Neural progenitor cell (in vitro differentiated cells): Measurements from ENCODE around the gene FAM219A.

Experiments
- CTCF ChIP-seq: fragments of 200-600 bp; sonication (generic); IDR thresholded peaks from 2 replicates; pipeline ENCODE4 v1.5.1; 2017; ENCODE audit warnings: antibody characterized with exemption, mild to moderate bottlenecking
- EZH2 ChIP-seq: fragments of 200-600 bp; sonication (generic); IDR thresholded peaks from 2 replicates; pipeline ENCODE4 v1.6.1; 2017; ENCODE audit warnings: antibody characterized with exemption, mild to moderate bottlenecking, moderate library complexity
- EZH2phosphoT487 ChIP-seq: fragments of 200-600 bp; sonication (generic); IDR thresholded peaks from 2 replicates; pipeline ENCODE4 v1.6.1; 2017; ENCODE audit warnings: antibody characterized with exemption

- TF ChIP-seq EZH2phosphoT487 (no peak), CTCF (no peak), EZH2 (no peak)
Measured at GRCh38 chr9:34463098-34463900, 4.9 kb upstream of the FAM219A start.
